ENCODE measurements around the gene FNDC3A.
"Not testable (repeated sequence)": the region's sequence is repeated elsewhere in the genome, so short reads cannot be mapped to it uniquely, and the experiment has no call there.

DNA sequence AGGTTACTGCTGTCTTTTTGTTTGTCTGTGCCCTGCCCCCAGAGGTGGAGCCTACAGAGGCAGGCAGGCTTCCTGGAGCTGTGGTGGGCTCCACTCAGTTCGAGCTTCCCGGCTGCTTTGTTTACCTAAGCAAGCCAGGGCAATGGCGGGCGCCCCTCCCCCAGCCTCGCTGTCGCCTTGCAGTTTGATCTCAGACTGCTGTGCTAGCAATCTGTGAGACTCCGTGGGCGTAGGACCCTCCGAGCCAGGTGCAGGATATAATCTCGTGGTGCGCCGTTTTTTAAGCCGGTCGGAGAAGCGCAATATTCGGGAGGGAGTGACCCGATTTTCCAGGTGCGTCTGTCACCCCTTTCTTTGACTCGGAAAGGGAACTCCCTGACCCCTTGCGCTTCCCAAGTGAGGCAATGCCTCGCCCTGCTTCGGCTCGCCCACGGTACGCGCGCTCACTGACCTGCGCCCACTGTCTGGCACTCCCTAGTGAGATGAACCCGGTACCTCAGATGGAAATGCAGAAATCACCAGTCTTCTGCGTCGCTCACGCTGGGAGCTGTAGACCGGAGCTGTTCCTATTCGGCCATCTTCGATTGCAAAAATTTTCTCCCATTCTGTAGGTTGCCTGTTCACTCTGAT lies 182.4 kb downstream of the FNDC3A start:
- not testable (repeated sequence) for TF ChIP-seq POLR2A, CTCF (IDR thresholded peaks at IDR 0.05)

Measured in thyroid gland (tissue), 4 donors.